Uterus (tissue), 4 donors: ENCODE results near the gene SOX2. TPM values are rescaled to one million over a fixed set of nuclear protein-coding genes. Genes with fewer than 3 reads are reported as not detected.

Source experiments
- DNase-seq, 2 donors: peaks; one replicate each; pipeline ENCODE4 v3.0.0-alpha.2; 2019 to 2020
- H3K27ac ChIP-seq, 2 donors: fragments of 200-600 bp; sonication (generic); 1 replicate in 1 of 2; 2 replicates in 1 of 2; pipeline ENCODE4 v1.5.1; 2016 to 2018
- H3K27me3 ChIP-seq, 2 donors: fragments of 200-600 bp; sonication (generic); one replicate each; pipeline ENCODE4 v1.5.1; 2018 to 2019; ENCODE audit warnings: control low read depth in 1 of 2
- H3K36me3 ChIP-seq, 2 donors: fragments of 200-600 bp; sonication (generic); one replicate each; pipeline ENCODE4 v1.5.1; 2019; ENCODE audit warnings: control low read depth in 1 of 2
- H3K4me1 ChIP-seq, 2 donors: fragments of 200-600 bp; sonication (generic); one replicate each; pipeline ENCODE4 v1.5.1; 2018 to 2019; ENCODE audit warnings: control low read depth in 1 of 2
- H3K4me3 ChIP-seq, 2 donors: fragments of 200-600 bp; sonication (generic); 1 replicate in 1 of 2; 2 replicates in 1 of 2; pipeline ENCODE4 v1.5.1; 2018 to 2019; ENCODE audit warnings: mild to moderate bottlenecking in 1 of 2
- H3K9me3 ChIP-seq, 2 donors: fragments of 200-600 bp; sonication (generic); one replicate each; pipeline ENCODE4 v1.5.1; 2019; ENCODE audit warnings: control low read depth in 1 of 2
- POLR2A ChIP-seq, 2 donors: fragments of 450-650 bp; IDR thresholded peaks; one replicate each; pipeline ENCODE4 v1.6.1; 2016; ENCODE audit warnings: antibody characterized with exemption in 2 of 2, mild to moderate bottlenecking in 1 of 2, moderate library complexity in 1 of 2
- intact Hi-C: fragments of 100-400 bp; cut with DNase I; formaldehyde crosslinking; loops from one replicate; pipeline ENCODE4 v1.15.1; 2023; ENCODE audit warnings: low total_unique reads
- total RNA-seq, 4 donors: library from RNA; depleted of rRNA in 3 of 4; stranded (reverse); fragments of >200 nt in 3 of 4; gene quantifications; one replicate each; pipeline versions ENCODE4 v1.1.0 to v1.2.4, GENCODE V29; 2014 to 2023
- TF ChIP-seq, protein P1 (sequence below), 4 experiments: fragments of 200-600 bp in 2 of 4; fragments of 450-650 bp in 2 of 4; sonication (generic) in 2 of 4; IDR thresholded peaks; one replicate each; pipeline ENCODE4 v1.5.1; 2016 to 2019; ENCODE audit warnings: antibody characterized with exemption in 4 of 4, mild to moderate bottlenecking in 2 of 4, moderate library complexity in 1 of 4
- donor health status: DM: yes; HTN: yes; CAD: no.

The SOX2 gene
- total RNA-seq, 4 donors from 2014 or later, result 0.18 to 0.35 TPM; not detected in 2

DNA sequence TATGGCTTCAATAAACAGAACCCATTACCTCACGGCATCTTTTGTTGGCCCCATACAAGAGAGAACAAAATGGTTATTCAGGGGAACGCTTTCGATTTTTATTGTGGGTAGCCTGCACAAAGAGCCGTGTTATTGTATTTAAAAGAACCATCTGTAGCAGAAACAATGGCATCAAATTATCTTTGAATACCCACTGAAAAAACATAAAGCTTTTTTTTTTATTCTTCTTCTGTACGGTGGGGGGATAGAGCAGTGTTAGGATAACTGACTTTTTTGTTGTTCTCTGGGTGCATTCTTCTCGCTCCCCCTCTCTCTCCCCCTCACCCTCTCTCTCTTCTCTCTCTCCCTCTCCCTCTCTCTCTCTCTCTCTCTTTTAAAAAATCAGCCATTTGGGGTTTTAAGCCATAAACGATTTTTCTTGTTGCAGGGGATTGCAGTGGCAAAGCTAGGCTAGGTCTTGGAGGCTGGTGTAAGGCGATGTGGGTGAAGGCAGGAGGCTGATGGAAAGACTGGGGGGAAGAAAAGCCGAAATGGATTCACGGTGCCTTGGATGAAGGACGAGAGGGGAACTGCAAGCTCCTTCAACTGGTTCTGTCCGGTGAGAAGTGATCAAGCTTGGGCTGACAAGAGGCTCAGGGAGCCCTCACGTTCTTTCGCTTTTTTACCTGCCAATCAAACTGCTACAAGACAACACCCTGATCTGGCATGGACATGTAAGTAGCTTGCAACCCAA is 12.4 kb upstream of the SOX2 start:
- TF ChIP-seq, protein P1, sequence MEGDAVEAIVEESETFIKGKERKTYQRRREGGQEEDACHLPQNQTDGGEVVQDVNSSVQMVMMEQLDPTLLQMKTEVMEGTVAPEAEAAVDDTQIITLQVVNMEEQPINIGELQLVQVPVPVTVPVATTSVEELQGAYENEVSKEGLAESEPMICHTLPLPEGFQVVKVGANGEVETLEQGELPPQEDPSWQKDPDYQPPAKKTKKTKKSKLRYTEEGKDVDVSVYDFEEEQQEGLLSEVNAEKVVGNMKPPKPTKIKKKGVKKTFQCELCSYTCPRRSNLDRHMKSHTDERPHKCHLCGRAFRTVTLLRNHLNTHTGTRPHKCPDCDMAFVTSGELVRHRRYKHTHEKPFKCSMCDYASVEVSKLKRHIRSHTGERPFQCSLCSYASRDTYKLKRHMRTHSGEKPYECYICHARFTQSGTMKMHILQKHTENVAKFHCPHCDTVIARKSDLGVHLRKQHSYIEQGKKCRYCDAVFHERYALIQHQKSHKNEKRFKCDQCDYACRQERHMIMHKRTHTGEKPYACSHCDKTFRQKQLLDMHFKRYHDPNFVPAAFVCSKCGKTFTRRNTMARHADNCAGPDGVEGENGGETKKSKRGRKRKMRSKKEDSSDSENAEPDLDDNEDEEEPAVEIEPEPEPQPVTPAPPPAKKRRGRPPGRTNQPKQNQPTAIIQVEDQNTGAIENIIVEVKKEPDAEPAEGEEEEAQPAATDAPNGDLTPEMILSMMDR (IDR thresholded peaks at IDR 0.05), result no peak
- no peak for TF ChIP-seq POLR2A (IDR thresholded peaks at IDR 0.05)
- H3K27ac ChIP-seq, result no peak overlapping the region
- no peaks in the 10 kb centered on the region for H3K9me3 ChIP-seq
- DNase-seq, result no peak
- no peak overlapping the region for H3K4me3 ChIP-seq
- intact Hi-C loops, result no loop called here
- peaks cover 0 to 5% of the 10 kb centered on the region in 2 donors for H3K4me1 ChIP-seq
- H3K27me3 ChIP-seq, result peaks cover 24 to 74% of the 10 kb centered on the region in 2 donors
- no peaks in the 10 kb centered on the region for H3K36me3 ChIP-seq

DNA sequence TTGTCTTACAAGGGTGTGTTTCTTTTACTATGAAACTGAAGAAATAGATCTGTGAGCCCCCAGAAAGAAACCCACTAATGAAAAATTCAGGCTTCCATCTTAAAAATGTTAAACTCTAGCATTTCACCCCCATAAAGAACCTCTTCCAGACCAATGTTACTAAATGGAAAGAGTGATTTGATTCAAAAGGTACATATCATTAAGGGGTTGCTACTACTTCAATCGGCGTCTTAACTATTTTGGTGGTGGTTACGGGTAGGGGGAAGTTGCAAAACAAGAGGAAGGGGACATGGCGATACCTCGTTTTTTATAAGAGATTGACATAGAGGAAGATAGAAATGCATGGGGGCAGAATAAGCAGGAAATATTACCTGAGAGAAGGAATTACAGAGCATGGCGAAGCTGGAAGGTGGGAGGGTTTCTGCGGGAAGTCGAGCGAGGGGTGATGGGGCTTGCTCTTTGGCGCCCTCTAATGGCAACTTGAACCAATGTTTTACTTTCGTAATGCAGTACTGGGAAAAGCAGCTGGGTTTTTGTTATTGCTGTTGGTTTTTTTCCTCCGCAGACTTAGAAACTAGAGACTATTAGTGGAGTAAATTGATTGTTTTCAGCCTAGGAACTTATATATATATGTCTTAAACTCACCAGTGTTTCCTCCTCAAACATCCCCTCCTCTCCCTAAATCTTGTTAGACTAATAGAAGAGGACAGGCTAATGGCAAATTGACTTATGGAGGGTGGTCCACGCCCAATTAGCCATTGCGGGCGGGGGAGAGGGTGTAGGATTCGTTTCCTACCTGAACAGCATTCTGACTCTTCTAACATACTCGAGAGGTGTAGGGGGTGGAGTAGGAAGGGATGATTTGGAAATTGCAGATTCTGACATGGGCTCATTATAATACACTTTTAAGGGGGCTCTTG is 11.3 kb upstream of the SOX2 start:
- peaks cover 32 to 85% of the 10 kb centered on the region in 2 donors for H3K27me3 ChIP-seq
- peaks cover 0 to 5% of the 10 kb centered on the region in 2 donors for H3K4me1 ChIP-seq
- no peaks in the 10 kb centered on the region for H3K36me3 ChIP-seq
- intact Hi-C loops, result no loop called here
- H3K4me3 ChIP-seq, result peak overlapping the region in 1 of 2 donors; percentile 1
- DNase-seq, result peak; percentile 43 to 63
- TF ChIP-seq, protein P1 (IDR thresholded peaks at IDR 0.05), result peak; percentile 49 to 81 (median 56)
- no peak for TF ChIP-seq POLR2A (IDR thresholded peaks at IDR 0.05)
- no peak overlapping the region for H3K27ac ChIP-seq
- no peaks in the 10 kb centered on the region for H3K9me3 ChIP-seq

DNA sequence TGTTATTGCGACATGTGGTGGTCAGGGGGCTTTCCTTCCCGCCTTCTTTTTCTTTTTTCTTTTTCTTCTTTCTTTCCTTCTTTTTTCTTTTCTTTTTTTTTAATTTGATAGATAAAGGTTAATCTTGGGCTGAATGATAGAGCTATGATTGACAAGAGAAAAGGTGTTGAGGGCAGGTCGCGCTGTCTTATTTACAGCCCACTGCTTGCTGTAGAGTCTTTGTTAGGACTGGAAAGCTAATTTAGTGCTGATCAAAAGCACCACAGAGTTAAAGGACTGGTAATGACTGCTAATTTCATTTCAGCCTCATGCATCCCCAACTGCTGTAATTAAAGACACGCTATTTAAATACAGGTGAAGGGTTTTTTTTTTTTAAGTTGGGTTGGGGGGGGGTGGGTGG is 10.6 kb upstream of the SOX2 start:
- H3K4me1 ChIP-seq, result peaks cover 0 to under 1% of the 10 kb centered on the region in 2 donors
- H3K9me3 ChIP-seq, result no peaks in the 10 kb centered on the region
- H3K27me3 ChIP-seq, result peaks cover 32 to 91% of the 10 kb centered on the region in 2 donors

DNA sequence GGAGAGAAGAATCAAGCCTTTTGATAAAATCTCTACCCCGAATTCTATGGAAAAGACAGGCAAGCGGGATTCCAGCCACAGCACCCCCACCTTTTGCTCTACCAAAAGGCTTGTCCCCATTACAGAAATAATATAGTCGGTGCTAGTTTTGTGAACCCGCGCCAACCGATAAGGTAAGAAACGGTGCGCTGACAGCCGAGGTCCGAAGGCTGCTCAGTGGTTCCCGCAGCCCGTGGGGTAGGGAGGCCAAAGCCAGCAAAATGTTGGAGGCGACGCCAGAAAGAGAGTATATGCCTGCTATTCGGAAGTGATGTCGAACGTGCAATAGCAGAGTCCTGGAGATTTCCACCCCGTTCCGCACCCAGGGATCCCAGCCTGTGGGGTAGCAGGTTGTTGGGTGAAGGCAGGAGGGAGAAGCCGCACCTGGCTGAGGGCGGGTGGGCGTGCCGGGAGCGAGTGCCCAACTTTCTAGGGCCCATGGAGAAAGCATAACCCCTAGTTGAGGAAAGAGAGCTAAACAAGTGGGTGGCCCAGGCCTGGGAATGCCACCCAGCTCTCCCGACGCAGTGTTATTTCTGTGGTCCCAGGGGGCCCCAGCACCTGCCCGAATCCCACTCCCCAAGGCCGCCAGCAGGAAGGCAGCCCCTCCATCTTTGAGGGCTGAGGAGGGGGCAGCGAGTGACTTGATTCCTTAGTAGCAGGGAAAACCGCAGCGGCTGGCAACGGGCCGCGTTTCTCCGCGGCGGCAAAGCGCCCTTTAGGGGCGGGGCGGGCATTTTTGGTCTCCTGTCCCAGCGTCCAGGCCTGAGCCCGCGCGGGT is 7.9 kb upstream of the SOX2 start:
- Histone ChIP-seq H3K27ac (no peak overlapping the region), H3K4me3 (no peak overlapping the region), H3K4me1 (no peaks in the 10 kb centered on the region), H3K36me3 (no peaks in the 10 kb centered on the region), H3K27me3 (peaks cover 32 to 99% of the 10 kb centered on the region in 2 donors), H3K9me3 (no peaks in the 10 kb centered on the region)
- no peak for TF ChIP-seq POLR2A (IDR thresholded peaks at IDR 0.05)
- TF ChIP-seq, protein P1 (IDR thresholded peaks at IDR 0.05), result no peak
- no peak for DNase-seq
- intact Hi-C loops, result no loop called here

More for the DNA sequence above, 10.6 kb upstream of the SOX2 start:
- Histone ChIP-seq H3K36me3 (no peaks in the 10 kb centered on the region), H3K4me3 (no peak overlapping the region), H3K27ac (no peak overlapping the region)
- TF ChIP-seq POLR2A (IDR thresholded peaks at IDR 0.05), result no peak
- TF ChIP-seq, protein P1 (IDR thresholded peaks at IDR 0.05), result no peak
- intact Hi-C loops, result no loop called here
- DNase-seq, result no peak
